Measurements from ENCODE around the gene WBP1.

GRCh38 chr2:74462786-74463105 lies 4.5 kb downstream of the WBP1 start:
- TF ChIP-seq, protein P1, sequence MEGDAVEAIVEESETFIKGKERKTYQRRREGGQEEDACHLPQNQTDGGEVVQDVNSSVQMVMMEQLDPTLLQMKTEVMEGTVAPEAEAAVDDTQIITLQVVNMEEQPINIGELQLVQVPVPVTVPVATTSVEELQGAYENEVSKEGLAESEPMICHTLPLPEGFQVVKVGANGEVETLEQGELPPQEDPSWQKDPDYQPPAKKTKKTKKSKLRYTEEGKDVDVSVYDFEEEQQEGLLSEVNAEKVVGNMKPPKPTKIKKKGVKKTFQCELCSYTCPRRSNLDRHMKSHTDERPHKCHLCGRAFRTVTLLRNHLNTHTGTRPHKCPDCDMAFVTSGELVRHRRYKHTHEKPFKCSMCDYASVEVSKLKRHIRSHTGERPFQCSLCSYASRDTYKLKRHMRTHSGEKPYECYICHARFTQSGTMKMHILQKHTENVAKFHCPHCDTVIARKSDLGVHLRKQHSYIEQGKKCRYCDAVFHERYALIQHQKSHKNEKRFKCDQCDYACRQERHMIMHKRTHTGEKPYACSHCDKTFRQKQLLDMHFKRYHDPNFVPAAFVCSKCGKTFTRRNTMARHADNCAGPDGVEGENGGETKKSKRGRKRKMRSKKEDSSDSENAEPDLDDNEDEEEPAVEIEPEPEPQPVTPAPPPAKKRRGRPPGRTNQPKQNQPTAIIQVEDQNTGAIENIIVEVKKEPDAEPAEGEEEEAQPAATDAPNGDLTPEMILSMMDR (IDR thresholded peaks at IDR 0.05): no peak
- TF ChIP-seq POLR2A (IDR thresholded peaks at IDR 0.05): no peak

Measured in thyroid gland (tissue), 4 donors.